Measurements from ENCODE around the gene RUFY1. TPM values are rescaled to one million over a fixed set of nuclear protein-coding genes. Genes with fewer than 3 reads are reported as not detected.

Gene RUFY1
- polyA plus RNA-seq, 1 experiment, result 25.6 TPM

GRCh38 chr5:179616002-179616594 is 65.7 kb downstream of the RUFY1 start:
- ChIA-PET CTCF (interaction anchor here (1.2 kb wide), 1 partner anchor 9 kb away, joined by 3 read pairs; no protein-coding TSS in a partner anchor), POLR2A (no interaction called here)
- H3K27me3 ChIP-seq (ENCODE audit: control insufficient read depth, insufficient read depth, low read length), result no peaks in the 10 kb centered on the region

DNA sequence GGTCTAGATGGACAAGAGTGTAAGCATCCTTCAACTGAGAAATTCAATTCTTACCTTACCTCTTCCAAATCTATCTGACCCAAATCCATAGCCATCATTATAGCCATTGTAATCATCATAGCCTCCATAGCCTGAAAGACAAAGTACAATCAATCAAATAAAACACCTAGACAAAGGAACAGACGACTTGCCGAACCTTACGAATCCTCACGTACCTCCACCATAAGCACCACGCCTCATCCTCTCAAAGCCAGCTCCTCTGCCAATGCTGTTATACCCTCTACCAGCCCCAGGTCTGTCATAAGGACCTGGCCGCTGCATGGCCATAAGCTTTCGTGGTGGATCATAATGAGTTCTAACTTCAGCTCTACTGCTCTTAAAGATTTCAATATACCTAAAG is 67.6 kb downstream of the RUFY1 start:
- TF ChIP-seq CTCF (IDR thresholded peaks at IDR 0.05; ENCODE audit: insufficient read depth, low read depth, low read length), result no peak
- no peaks in the 10 kb centered on the region for H3K27me3 ChIP-seq (ENCODE audit: control insufficient read depth, insufficient read depth, low read length)
- H3K4me3 ChIP-seq (ENCODE audit: low read depth, low read length), result no peak overlapping the region
- no peak for DNase-seq (ENCODE audit: low read depth)
- ChIA-PET CTCF (interaction anchor here (1.5 kb wide), 1 partner anchor 51 kb away, joined by 4 read pairs; no protein-coding TSS in a partner anchor), POLR2A (no interaction called here)
- peaks cover 27% of the 10 kb centered on the region for H3K36me3 ChIP-seq (ENCODE audit: control insufficient read depth, insufficient read depth, low read length)

More at GRCh38 chr5:179616002-179616594, 65.7 kb downstream of the RUFY1 start:
- Histone ChIP-seq H3K4me3 (ENCODE audit: low read depth, low read length) (no peak overlapping the region), H3K36me3 (ENCODE audit: control insufficient read depth, insufficient read depth, low read length) (peaks cover 30% of the 10 kb centered on the region)
- no peak for DNase-seq (ENCODE audit: low read depth)
- no peak for TF ChIP-seq CTCF (IDR thresholded peaks at IDR 0.05; ENCODE audit: insufficient read depth, low read depth, low read length)

- peak overlapping the region; percentile 14 for H3K4me3 ChIP-seq (ENCODE audit: low read depth, low read length)
- POLR2A ChIA-PET, result no interaction called here
- no peaks in the 10 kb centered on the region for H3K27me3 ChIP-seq (ENCODE audit: control insufficient read depth, insufficient read depth, low read length)
- no peak for TF ChIP-seq CTCF (IDR thresholded peaks at IDR 0.05; ENCODE audit: insufficient read depth, low read depth, low read length)
- H3K36me3 ChIP-seq (ENCODE audit: control insufficient read depth, insufficient read depth, low read length), result peaks cover 23% of the 10 kb centered on the region
- no peak for DNase-seq (ENCODE audit: low read depth)
- CTCF ChIA-PET, result interaction anchor here (1.4 to 1.5 kb wide), 2 partner anchors 8 to 49 kb away, joined by 4 read pairs; no protein-coding TSS in a partner anchor
Measured at GRCh38 chr5:179618923-179619554, 68.7 kb downstream of the RUFY1 start.

DNA sequence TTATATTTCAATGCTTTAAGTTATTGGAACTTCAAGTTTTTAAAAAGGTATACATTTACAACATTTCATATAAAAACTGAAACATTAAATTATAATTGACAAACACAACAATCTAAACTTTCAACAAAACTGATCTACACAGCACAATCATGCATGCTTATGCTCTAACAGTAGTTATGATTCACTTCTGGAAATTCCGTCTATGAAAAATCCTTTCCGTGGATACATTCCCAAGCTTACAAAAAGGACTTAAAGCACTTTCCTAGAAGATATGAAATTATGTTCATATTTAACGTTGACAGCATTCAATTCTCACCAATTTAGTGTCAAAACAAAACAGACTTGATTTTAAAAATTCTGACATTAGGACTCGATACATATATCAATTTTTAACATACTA is 69.4 kb downstream of the RUFY1 start:
- ChIA-PET CTCF (interaction anchor here (1.4 kb wide), 1 partner anchor 9 kb away, joined by 4 read pairs; no protein-coding TSS in a partner anchor), POLR2A (no interaction called here)
- no peaks in the 10 kb centered on the region for H3K27me3 ChIP-seq (ENCODE audit: control insufficient read depth, insufficient read depth, low read length)
- TF ChIP-seq CTCF (IDR thresholded peaks at IDR 0.05; ENCODE audit: insufficient read depth, low read depth, low read length), result no peak
- H3K36me3 ChIP-seq (ENCODE audit: control insufficient read depth, insufficient read depth, low read length), result peaks cover 21% of the 10 kb centered on the region
- H3K4me3 ChIP-seq (ENCODE audit: low read depth, low read length), result peak overlapping the region; percentile 14
- no peak for DNase-seq (ENCODE audit: low read depth)

GRCh38 chr5:179620293-179620692 is 69.9 kb downstream of the RUFY1 start:
- ChIA-PET CTCF (interaction anchor here (1.4 kb wide), 1 partner anchor 9 kb away, joined by 4 read pairs; no protein-coding TSS in a partner anchor), POLR2A (interaction anchor here (0.5 kb wide), 1 partner anchor 55 kb away, joined by 3 read pairs; no protein-coding TSS in a partner anchor)
- Histone ChIP-seq H3K27me3 (ENCODE audit: control insufficient read depth, insufficient read depth, low read length) (no peaks in the 10 kb centered on the region), H3K36me3 (ENCODE audit: control insufficient read depth, insufficient read depth, low read length) (peaks cover 19% of the 10 kb centered on the region), H3K4me3 (ENCODE audit: low read depth, low read length) (peak overlapping the region; percentile 94)
- DNase-seq (ENCODE audit: low read depth), result no peak
- no peak for TF ChIP-seq CTCF (IDR thresholded peaks at IDR 0.05; ENCODE audit: insufficient read depth, low read depth, low read length)
